Ishikawa (cell line): Measurements from ENCODE around the gene NPR1.

Source experiments
- CEBPB ChIP-seq: IDR thresholded peaks from 2 replicates; pipeline ENCODE4 v1.6.1; 2012
- CREB1 ChIP-seq: IDR thresholded peaks from 2 replicates; pipeline ENCODE4 v1.6.1; 2012; ENCODE audit warnings: low read depth
- EGR1 ChIP-seq: IDR thresholded peaks from 2 replicates; pipeline ENCODE4 v1.6.1; 2012
- EP300 ChIP-seq: IDR thresholded peaks from 2 replicates; pipeline ENCODE4 v1.6.1; 2012; ENCODE audit warnings: borderline replicate concordance
- FOXM1 ChIP-seq: IDR thresholded peaks from 2 replicates; pipeline ENCODE4 v1.6.1; 2012; ENCODE audit warnings: low read depth, borderline replicate concordance
- MAX ChIP-seq: IDR thresholded peaks from 2 replicates; pipeline ENCODE4 v1.6.1; 2012
- NFIC ChIP-seq: IDR thresholded peaks from 2 replicates; pipeline ENCODE4 v1.6.1; 2012
- RAD21 ChIP-seq: IDR thresholded peaks from 2 replicates; pipeline ENCODE4 v1.6.1; 2012; ENCODE audit warnings: low read depth
- REST ChIP-seq: IDR thresholded peaks from 2 replicates; pipeline ENCODE4 v1.6.1; 2012; ENCODE audit warnings: low read depth, mild to moderate bottlenecking
- TAF1 ChIP-seq: IDR thresholded peaks from 2 replicates; pipeline ENCODE4 v1.6.1; 2012; ENCODE audit warnings: low read depth, mild to moderate bottlenecking
- TCF12 ChIP-seq: IDR thresholded peaks from 2 replicates; pipeline ENCODE4 v1.6.1; 2012; ENCODE audit warnings: low read depth
- TEAD4 ChIP-seq: IDR thresholded peaks from 2 replicates; pipeline ENCODE4 v1.6.1; 2012
- USF1 ChIP-seq: IDR thresholded peaks from 2 replicates; pipeline ENCODE4 v1.6.1; 2012
- YY1 ChIP-seq: IDR thresholded peaks from 2 replicates; pipeline ENCODE4 v1.6.1; 2012; ENCODE audit warnings: low read depth
- ZBTB7A ChIP-seq: IDR thresholded peaks from 2 replicates; pipeline ENCODE4 v1.6.1; 2012; ENCODE audit warnings: low read depth

The NPR1 gene

GRCh38 chr1:153698020-153698922 is 19.8 kb downstream of the NPR1 start:
- TF ChIP-seq CREB1: no peak

- TF ChIP-seq CEBPB (no peak), CREB1 (no peak), ZBTB7A (no peak), EGR1 (no peak), NFIC (no peak), RAD21 (no peak), YY1 (no peak), TCF12 (no peak), REST (no peak), TEAD4 (no peak), MAX (no peak), FOXM1 (no peak), TAF1 (no peak), EP300 (no peak), USF1 (no peak)
Observed at GRCh38 chr1:153698923-153699714, 20.6 kb downstream of the NPR1 start.

GRCh38 chr1:153699768-153700167 is 21.3 kb downstream of the NPR1 start:
- TF ChIP-seq RAD21: no peak
- no peak for TF ChIP-seq NFIC
- no peak for TF ChIP-seq EGR1
- no peak for TF ChIP-seq EP300
- TF ChIP-seq TCF12: no peak

- TF ChIP-seq TCF12: no peak
- no peak for TF ChIP-seq NFIC
- no peak for TF ChIP-seq TEAD4
- TF ChIP-seq MAX: no peak
- TF ChIP-seq REST: no peak
- TF ChIP-seq EP300: no peak
- TF ChIP-seq YY1: no peak
- TF ChIP-seq TAF1: no peak
- no peak for TF ChIP-seq USF1
- no peak for TF ChIP-seq CEBPB
- no peak for TF ChIP-seq ZBTB7A
- TF ChIP-seq EGR1: no peak
- no peak for TF ChIP-seq RAD21
- TF ChIP-seq FOXM1: no peak
- no peak for TF ChIP-seq CREB1
Observed at GRCh38 chr1:153705484-153705883, 27.0 kb downstream of the NPR1 start.

- no peak for TF ChIP-seq EGR1
- no peak for TF ChIP-seq ZBTB7A
- no peak for TF ChIP-seq TCF12
- TF ChIP-seq RAD21: no peak
- TF ChIP-seq TAF1: no peak
- no peak for TF ChIP-seq MAX
- TF ChIP-seq FOXM1: no peak
- no peak for TF ChIP-seq NFIC
- TF ChIP-seq USF1: no peak
- TF ChIP-seq EP300: no peak
- TF ChIP-seq YY1: no peak
- no peak for TF ChIP-seq TEAD4
- TF ChIP-seq REST: no peak
- TF ChIP-seq CEBPB: no peak
- TF ChIP-seq CREB1: no peak
Observed at GRCh38 chr1:153711026-153711425, 32.5 kb downstream of the NPR1 start.
